ENCODE data around the gene UBE2J1.

UBE2J1 gene

GRCh38 chr6:89361171-89361570 is 8.6 kb upstream of the UBE2J1 start:
- DNase-seq = no peak

GRCh38 chr6:89360415-89360999 is 8.0 kb upstream of the UBE2J1 start:
- no peak for DNase-seq

GRCh38 chr6:89359561-89359960 is 7.0 kb upstream of the UBE2J1 start:
- no peak for DNase-seq

- no peak for DNase-seq
These were observed 4.9 kb upstream of the UBE2J1 start for GRCh38 chr6:89357390-89357789.

GRCh38 chr6:89356642-89357170 is 4.2 kb upstream of the UBE2J1 start:
- DNase-seq = no peak

GRCh38 chr6:89355511-89356194 is 3.1 kb upstream of the UBE2J1 start:
- DNase-seq = no peak

GRCh38 chr6:89353702-89354392 is 1.3 kb upstream of the UBE2J1 start:
- no peak for DNase-seq

GRCh38 chr6:89353118-89353556 is 615 bp upstream of the UBE2J1 start:
- DNase-seq = no peak

- DNase-seq = no peak
These were observed 748 bp downstream of the UBE2J1 start for GRCh38 chr6:89351671-89352277.

GRCh38 chr6:89350281-89350966 is 2.1 kb downstream of the UBE2J1 start:
- DNase-seq = no peak

GRCh38 chr6:89348372-89348771 is 4.2 kb downstream of the UBE2J1 start:
- no peak for DNase-seq

- no peak for DNase-seq
These were observed 4.7 kb downstream of the UBE2J1 start for GRCh38 chr6:89347825-89348224.

- DNase-seq = no peak
These were observed 6.1 kb downstream of the UBE2J1 start for GRCh38 chr6:89346433-89346832.

- DNase-seq = no peak
These were observed 13.0 kb downstream of the UBE2J1 start for GRCh38 chr6:89339565-89339964.

- DNase-seq = no peak
These were observed 17.4 kb downstream of the UBE2J1 start for GRCh38 chr6:89335164-89335563.

GRCh38 chr6:89330910-89331309 is 21.6 kb downstream of the UBE2J1 start:
- no peak for DNase-seq

- DNase-seq = no peak
These were observed 23.5 kb downstream of the UBE2J1 start for GRCh38 chr6:89328976-89329375.

GRCh38 chr6:89324304-89324703 is 28.2 kb downstream of the UBE2J1 start:
- no peak for DNase-seq

- DNase-seq = no peak
These were observed 29.0 kb downstream of the UBE2J1 start for GRCh38 chr6:89323511-89323971.

GRCh38 chr6:89321131-89321970 is 31.2 kb downstream of the UBE2J1 start:
- DNase-seq = peak; percentile 71

GRCh38 chr6:89320012-89320559 is 32.4 kb downstream of the UBE2J1 start:
- no peak for DNase-seq

GRCh38 chr6:89317067-89317466 is 35.5 kb downstream of the UBE2J1 start:
- no peak for DNase-seq
